GM15510 (cell line): ENCODE results near the gene RFT1.

Source experiments
- POLR2A ChIP-seq: IDR thresholded peaks from 3 replicates; pipeline ENCODE4 v1.6.1; 2011; ENCODE audit warnings: borderline replicate concordance; ENCODE audit not compliant: insufficient read length; ENCODE audit errors: extremely low read depth

Gene RFT1

GRCh38 chr3:53147903-53148400 lies 17.7 kb upstream of the RFT1 start:
- TF ChIP-seq POLR2A: no peak

- no peak for TF ChIP-seq POLR2A
Measured at GRCh38 chr3:53147151-53147902, 17.1 kb upstream of the RFT1 start.

- TF ChIP-seq POLR2A: no peak
Measured at GRCh38 chr3:53146319-53146891, 16.2 kb upstream of the RFT1 start.

GRCh38 chr3:53145713-53146080 lies 15.5 kb upstream of the RFT1 start:
- no peak for TF ChIP-seq POLR2A

- TF ChIP-seq POLR2A: no peak
Measured at GRCh38 chr3:53144862-53145712, 14.9 kb upstream of the RFT1 start.

GRCh38 chr3:53144446-53144845 lies 14.2 kb upstream of the RFT1 start:
- no peak for TF ChIP-seq POLR2A

- no peak for TF ChIP-seq POLR2A
Measured at GRCh38 chr3:53142986-53143385, 12.8 kb upstream of the RFT1 start.

- no peak for TF ChIP-seq POLR2A
Measured at GRCh38 chr3:53140847-53141845, 10.9 kb upstream of the RFT1 start.

GRCh38 chr3:53139906-53140846 lies 9.9 kb upstream of the RFT1 start:
- TF ChIP-seq POLR2A: no peak

GRCh38 chr3:53137835-53138446 lies 7.7 kb upstream of the RFT1 start:
- no peak for TF ChIP-seq POLR2A

- TF ChIP-seq POLR2A: no peak
Measured at GRCh38 chr3:53137221-53137620, 7.0 kb upstream of the RFT1 start.

GRCh38 chr3:53134631-53135232 lies 4.5 kb upstream of the RFT1 start:
- no peak for TF ChIP-seq POLR2A

- TF ChIP-seq POLR2A: no peak
Measured at GRCh38 chr3:53132347-53132746, 2.1 kb upstream of the RFT1 start.

- no peak for TF ChIP-seq POLR2A
Measured at GRCh38 chr3:53131096-53131495, 861 bp upstream of the RFT1 start.
